HG03139 (cell line): Measurements from ENCODE around the gene CENPX.
"Not testable (repeated sequence)": the region's sequence is repeated elsewhere in the genome, so short reads cannot be mapped to it uniquely, and the experiment has no call there.

ENCODE experiments used
- ATAC-seq: cut with Tn5 transposase; IDR thresholded peaks from one replicate; pipeline ENCODE4 v1.9.1; 2021; ENCODE audit not compliant: unreplicated experiment

CENPX gene

DNA sequence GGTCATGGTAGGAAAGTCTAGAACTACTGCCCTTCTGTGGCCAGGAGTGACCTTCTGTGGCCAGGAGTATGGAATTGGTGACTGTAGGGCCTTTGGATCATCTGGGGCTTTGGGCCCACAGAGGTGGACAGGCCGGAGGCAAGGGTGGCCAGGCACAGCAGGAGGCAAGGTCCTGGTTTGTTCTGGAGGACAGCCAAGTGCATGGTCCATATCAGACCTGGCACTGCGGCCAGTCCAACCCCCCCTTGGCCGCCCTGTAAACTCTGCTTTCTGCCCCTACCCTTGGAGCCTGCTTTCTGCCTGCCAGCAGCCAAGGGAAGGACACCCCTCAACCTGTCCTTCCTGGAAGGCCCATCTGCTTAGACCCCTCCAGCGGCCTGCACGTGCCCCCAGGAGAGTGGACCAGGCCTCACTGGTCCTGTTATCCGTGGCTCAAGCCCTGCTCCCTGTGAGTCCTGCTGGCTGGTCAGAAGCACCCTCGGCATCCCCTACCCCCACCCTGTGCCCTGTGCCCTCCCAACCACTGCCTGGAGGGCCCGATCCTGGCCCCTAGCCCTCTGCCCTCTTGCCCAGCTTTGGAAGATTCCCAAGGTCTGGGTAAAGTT, 17.1 kb upstream of the CENPX start:
- no peak for ATAC-seq

DNA sequence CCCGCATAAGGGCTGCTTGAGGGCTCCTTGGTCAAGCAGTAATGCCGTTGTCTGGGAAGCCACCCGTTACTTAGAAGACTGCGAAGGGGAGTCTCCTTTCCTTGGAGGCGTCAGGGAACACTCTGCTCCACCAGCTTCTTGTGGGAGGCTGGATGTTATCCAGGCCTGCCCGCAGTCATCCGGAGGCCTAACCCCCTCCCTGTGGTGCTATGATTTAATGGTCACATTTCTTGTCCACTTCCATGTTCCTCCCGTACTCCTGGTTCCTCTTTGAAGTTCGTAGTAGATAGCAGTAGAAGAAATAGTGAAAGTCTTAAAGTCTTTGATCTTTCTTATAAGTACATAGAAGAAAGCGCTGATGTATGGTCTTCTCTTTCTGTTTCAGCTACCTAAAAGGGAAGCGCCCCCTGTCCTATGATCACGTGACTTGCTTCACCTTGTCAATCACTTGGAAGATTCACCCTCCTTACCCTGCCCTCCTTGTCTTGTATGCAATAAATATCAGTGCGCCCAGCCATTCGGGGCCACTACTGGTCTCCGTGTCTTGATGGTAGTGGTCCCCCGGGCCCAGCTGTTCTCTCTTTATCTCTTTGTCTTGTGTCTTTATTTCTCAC, 16.2 kb upstream of the CENPX start:
- not testable (repeated sequence) for ATAC-seq

DNA sequence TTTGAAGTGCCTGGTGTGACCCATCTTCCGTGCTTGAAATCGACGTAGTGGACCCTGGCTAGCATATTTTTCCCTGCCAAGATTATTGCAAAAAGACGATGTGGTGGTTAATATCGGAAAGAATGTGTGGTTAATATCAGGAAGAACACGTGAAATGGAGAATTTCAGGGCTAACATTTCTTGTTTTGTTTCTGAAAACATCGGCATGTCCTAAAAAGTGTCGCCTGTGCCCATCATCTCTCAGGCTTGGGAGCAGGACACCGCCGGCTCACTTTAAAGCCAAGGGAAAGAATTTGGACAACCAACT, 15.2 kb upstream of the CENPX start:
- ATAC-seq, result no peak

DNA sequence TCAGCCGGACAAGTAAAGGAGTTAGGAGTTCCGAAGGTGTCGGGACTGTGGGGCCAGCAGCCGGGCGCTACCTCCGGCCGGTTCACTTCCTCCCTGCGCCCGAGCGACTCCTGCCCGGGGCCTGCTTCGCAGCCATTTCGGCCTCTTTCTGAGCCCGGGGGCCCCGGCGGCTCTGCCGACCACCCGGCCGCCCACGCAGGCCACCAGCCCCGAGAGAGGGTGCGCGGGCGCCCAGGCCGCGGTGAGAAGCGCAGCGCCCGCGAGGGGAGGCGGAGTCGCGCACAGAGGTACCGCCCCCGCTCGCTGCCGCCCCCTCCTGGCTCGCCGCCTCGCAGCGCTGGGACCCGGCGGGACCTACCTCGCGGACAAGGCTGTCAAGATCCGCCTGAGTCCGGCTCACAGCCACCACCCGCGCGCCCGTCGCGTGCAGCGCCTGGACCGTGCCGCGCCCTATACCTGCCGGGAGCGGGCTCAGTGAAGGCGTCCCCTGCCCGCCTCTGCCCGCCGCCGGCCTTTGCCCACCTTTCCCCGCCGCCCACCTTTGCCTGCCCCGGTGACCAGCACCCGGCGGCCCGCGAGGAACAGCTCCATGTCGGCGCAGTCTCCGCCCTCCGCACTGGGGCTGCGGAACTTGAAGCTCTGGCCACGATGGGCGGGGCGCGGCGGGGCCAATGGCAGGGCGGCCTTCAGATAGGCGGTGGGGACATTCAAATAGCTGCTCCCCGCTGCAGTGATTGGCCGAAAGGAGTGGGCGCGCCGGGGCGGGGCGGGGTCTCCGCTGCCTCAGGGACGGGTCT, 14.6 kb upstream of the CENPX start, which contains the start of gene DCXR:
Gene DCXR, minus strand, starts transcription at position 606 of the 797 bp plus-strand sequence. Its CDS starts 15 bp downstream, at position 591.
- ATAC-seq, result peak; percentile 80

DNA sequence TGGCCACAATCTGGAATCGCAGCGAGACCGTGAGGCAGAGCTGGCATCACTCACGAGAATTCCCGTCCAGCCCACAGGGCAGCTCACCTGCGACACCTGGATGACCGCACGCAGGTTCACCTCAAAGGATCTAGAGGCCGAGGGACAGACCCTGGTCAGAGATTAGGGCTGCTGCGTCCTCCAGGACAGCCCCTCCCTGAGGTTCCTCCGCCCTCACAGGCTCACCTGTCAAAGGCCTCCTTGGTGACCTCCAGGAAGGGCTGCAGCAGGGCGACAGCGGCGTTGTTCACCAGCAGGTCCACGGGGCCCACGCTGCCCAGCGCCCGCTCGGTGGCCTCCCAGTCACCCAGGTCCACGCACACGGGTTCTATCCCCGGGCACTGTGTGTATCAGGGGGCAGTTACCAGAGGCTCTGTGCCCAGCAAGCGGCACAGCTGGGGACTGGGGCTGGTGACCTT, 14.0 kb upstream of the CENPX start:
- no peak for ATAC-seq

DNA sequence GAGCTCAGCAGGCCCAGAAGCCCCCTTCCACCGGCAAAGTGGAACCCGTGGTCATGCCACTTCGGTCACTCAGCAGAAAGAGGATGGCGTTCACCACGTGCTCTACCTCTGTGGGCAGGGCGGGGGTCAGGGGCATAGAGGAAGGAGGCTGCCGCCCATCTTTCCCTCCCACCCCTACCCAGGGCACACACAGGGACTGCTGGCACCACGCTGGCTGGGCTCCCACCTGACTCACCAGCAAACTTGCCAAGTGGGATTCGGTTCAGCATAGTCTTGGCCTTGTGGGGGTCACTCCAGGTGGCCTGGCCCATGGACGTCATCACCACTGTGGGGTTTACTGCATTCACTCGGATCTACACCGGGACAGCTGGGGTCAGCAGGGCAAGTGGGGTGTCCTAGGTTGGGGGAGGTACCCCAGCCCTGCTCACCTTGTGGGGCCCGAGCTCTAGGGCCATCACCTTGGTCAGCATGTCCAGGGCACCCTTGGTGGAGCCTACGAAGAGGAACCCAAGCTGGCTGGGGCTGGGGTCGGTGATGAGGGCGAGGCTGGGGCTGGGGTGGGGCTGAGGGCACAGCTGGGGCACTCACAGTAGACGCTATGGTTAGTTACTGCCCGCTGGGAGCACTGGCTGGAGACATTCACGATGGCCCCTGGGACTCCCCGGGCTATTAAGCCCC, 13.4 kb upstream of the CENPX start:
- no peak for ATAC-seq

DNA sequence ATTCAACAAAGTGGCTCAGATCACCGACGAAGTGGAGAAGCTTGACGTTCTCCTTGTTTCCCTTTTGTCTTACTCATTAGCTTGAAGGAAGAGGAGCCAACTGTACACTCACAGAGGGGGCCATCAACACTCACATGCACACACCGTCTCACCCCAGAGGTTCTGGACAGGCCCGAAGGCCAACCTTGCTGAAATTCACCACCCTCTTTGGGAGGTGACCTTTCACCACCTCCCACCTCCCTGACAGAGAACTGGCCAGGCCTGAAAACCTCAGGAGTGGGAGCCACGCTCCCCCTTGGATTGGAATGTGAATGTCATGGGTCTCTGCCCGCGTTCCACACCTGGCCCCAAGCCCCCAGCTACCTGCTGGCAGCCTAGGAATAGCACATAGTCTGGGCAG, 12.8 kb upstream of the CENPX start:
- no peak for ATAC-seq

DNA sequence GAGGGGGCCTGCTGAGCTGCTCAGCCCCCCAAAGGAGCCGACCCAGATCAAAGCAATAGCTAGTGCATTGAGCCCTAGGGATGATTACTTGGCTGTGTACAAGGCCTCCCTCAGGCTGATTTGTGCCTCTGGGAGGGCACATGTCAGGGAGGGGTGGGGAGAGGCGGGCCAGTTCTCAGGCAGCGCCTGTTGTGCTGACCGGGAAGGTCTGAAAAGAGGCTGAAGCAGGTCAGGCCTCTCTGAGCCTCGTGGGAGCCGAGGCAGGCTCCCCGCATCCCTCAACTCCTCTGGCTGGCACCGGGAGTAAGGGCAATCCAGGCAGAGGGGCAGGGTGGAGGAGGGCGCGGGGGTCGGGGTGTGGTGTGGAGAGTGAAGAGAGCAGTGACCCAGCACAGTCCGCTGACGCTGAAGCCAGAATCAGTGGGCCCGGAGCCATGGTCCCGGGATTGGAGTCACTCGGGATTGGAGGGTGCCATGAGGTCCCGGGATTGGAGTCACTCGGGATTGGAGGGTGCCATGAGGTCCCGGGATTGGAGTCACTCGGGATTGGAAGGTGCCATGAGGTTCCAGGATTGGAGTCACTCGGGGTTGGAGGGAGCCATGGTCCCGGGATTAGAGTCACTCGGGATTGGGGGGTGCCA, 11.8 kb upstream of the CENPX start:
- ATAC-seq, result no peak

DNA sequence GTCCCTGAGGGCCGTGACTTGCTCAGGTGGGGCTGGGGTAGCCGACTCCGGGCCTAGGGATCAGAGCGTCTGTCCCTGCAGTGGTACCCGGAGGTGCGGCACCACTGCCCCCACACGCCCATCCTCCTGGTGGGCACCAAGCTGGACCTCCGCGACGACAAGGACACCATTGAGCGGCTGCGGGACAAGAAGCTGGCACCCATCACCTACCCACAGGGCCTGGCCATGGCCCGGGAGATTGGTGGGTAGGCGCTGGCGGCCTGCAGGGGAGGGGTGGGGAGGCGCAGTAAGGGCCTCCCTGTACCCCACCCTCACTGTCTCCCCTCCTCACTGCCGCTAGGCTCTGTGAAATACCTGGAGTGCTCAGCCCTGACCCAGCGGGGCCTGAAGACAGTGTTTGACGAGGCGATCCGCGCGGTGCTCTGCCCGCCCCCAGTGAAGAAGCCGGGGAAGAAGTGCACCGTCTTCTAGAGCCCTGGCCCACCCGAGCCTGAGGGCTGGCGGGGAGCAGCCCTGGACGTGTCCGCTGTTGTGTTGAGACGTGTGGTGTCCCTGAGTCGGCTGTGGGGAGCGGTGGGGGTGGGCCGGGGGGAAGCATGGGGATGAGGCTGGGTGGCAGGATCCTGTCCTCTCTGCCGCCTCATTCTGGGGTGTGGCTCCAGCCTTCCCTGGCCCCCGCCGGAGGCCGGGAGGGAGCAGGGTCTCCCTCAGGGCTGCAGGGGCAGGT, 10.8 kb upstream of the CENPX start:
- no peak for ATAC-seq

DNA sequence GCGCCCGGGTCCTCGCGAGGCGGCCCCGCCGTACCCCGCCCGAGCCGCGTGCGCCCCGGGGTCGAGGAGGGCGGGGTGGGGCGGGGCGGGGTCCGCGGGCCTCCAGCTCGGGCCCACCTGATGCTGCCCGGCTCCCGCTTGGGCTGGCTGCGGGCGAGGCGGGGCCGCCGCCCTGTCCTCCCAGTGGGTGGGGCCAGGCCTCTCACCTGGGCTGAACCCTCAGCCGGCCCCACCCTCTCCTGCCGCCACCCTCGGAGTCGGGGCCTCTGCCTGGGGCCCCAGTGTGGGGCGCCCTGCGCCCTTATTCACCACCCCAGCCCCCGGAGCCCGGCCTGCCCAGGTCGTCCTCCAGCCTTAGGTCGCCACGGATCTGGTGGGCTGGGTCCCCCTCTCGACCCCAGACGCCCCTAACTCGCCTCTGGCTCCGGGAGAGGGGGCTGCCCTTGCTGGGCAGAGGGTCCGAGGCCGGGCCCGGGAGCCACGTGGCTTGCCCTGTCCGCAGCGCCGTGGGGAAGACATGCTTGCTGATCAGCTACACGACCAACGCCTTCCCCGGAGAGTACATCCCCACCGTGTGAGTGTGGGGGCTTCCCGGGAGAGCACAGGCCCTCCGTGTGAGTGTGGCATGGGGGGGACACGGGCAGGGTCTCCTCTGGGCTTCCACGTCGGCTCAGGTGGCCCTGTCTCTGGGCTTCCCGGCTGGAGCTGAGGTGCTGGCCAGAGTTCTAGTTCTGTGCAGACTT, 9.4 kb upstream of the CENPX start:
- no peak for ATAC-seq

DNA sequence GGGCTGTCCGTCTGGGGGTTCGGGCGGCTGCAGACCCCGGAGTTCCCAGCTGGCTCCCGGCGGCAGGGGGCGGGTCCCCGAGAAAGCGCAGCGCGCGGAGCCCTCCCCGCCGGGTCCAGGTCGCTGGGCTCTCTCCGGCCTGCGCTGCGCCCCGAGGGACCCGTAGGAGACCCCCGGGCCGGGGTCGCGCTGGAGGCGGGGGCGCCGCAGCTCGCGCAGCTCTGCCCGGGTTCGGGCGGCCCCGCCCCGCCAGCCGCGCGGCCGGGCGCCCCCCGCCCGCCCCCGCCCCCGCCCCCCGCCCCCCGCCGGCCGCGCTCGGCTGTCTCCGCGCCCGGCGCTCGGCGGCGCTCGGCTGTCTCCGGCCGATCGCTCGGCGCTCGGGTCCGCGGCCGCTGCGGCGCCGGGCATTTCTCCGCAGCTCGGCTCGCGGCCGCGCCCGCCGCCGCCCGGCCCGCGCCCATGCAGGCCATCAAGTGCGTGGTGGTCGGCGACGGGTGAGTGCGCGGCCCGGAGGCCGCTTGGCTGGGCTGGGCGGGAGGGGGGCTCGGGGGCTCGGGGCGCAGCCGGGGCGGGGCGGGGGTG, 8.7 kb upstream of the CENPX start, which contains the start of gene RAC3:
Gene RAC3, plus strand, starts transcription at position 376 of the 582 bp plus-strand sequence. Its CDS starts 84 bp downstream, at position 460.
- ATAC-seq, result no peak

DNA sequence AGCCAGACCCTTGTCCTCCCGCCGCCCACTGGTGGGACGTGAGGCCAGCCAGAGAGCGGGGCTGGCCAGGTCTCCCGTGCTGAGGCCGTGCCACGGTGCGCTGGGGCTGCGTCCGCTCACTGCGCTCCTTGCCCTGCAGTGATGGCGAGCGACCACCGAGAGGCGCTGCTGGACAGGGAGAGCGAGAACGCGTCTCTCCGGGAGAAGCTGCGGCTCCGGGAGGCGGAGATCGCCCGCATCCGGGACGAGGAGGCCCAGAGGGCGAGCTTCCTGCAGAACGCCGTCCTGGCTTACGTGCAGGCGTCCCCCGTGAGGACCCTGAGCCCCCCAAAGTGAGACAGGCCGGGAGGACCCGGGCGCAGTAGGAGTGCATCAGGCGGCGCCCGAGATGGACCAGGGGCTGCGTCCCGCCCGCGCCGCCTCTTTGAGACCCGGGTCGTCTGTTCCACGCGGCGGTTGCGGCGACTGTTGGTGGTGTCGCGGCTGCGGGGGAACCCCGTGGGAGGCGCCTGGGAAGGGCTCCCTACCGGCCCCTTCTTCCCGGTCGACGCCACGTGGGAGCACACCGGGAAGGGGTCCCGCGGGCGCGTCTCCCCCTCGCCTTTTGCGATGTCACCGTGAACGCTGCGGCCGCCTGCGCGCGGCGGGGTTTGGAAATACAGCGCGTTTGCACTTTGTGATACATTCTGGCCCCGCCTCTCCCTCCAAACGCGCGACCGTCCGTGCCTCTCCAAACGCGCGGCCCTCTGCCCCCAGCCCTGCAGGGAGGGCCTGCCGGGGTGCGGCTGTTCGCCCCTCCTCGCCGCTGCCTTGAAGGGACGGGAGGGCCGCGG, 8.0 kb upstream of the CENPX start:
- ATAC-seq, result no peak

DNA sequence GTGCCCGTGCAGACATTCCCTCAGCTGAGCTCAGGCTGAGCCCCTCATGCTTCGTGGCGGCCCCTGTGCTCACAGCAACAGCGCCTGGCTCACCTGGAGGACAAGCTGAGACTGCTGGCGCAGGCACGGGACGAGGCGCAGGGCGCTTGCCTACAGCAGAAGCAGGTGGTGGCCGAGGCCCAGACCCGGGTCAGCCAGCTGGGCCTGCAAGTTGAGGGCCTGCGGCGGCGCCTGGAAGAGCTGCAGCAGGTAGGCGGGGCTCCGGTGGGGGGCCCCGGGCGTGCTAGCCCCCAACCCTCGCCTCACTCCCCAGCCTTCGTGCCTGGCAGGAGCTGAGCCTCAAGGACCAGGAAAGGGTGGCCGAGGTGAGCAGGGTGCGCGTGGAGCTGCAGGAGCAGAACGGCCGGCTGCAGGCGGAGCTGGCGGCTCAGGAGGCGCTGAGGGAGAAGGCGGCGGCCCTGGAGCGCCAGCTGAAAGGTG, 7.4 kb upstream of the CENPX start:
- ATAC-seq, result no peak

DNA sequence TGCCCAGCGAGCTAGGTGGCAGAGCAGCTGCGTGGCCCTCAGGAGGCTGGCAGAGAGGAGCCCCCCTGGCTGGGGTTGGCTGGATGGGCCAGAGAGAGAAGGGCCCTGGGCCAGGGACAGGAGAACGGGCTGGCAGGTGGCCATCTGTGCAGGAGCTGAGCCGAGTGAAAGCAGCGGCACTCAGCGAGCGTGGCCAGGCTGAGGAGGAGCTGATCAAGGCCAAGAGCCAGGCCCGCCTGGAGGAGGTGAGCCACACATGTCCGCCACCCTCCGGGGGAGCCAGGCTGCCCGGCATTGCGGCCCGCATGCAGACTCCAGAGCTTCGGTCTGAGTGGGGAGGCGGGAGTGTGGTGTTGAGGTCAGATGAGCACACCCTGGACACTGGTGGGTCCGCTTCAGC, 6.7 kb upstream of the CENPX start:
- no peak for ATAC-seq

DNA sequence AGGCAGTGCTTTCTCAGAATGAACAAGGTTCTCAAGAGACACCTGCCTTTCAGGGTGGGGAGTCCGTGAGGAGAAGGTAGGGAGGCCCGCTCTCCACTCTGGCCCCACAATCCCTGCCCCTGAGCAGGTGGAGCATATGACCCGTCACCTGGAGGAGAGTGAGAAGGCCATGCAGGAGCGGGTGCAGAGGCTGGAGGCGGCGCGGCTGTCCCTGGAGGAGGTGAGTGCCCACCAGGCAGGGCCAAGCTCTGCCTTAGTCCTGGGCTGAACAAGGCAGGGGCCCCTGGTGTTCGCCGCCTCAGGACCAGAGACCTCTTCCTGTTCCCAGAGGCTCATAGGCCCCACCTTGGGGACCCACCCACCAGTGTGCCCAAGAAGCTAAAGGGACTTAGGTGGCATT, 6.3 kb upstream of the CENPX start:
- no peak for ATAC-seq

DNA sequence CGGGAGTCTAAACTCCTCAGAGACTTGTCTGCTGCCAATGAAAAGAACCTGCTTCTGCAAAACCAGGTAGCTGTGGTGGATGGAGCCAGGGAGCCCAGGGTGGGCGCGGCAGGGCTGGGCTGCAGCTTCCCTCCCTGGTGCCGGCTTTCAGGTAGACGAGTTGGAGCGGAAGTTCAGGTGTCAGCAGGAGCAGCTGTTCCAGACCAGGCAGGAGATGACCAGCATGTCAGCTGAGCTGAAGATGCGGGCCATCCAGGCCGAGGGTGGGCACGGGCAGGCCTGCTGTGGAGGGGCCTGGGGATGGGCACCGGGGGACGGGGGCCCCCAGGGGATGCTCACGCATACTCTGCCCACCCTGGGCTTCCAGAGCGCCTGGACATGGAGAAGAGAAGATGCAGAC, 5.6 kb upstream of the CENPX start:
- no peak for ATAC-seq

DNA sequence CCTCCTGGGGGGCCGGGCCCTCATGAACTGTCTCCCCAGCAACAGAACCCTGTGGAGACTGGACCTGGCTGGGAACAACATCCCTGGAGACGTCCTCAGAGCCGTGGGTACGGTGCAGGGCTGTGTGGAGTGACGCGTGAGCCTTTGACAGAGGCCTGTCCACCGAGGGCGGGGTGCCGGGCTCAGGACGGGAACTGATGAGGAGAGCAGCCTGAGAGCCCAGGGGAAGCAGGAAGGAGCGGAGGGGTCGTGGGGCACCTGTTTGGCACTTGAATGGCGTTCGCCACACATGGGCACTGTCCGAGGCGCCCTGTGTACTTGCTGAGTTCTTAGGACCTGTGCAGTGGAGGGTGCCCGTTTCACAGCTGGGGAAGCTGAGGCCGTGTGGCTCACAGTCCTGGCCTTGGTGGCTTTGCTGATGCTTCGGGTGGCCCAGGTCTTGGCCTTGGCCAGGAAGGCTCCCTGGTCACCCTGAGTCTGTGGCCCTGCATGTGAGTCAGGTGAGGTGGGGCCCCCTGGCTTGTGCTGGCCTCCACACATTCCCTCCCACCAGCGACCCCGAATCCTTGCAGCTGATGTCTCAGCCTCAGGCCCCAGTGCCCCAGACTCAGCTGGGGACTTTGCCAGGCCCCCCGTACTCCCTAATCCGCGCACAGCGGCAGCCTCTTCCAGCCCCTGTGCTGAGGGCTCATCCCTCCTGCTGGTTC, 2.9 kb upstream of the CENPX start:
- ATAC-seq, result no peak

DNA sequence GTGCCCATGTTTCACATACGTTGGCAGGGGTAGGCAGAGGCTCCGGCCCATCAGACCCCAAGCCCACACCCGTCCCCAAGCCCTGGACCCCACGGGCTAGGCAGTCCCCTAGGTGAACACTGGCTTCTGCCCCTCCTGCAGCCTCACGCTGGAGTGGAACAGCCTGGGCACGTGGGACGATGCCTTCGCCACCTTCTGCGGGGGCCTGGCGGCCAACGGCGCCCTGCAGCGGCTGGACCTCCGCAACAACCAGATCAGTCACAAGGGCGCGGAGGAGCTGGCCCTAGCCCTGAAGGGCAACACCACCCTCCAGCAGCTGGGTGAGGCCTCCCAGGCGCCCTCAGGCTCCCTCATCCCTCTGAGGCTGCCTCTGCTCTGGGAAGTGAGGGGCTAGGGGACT, 2.2 kb upstream of the CENPX start:
- no peak for ATAC-seq
